Small intestine (tissue), 7 donors: ENCODE results near the gene KIRREL3. TPM values are rescaled to one million over a fixed set of nuclear protein-coding genes. Genes with fewer than 3 reads are reported as not detected.
A peak's percentile ranks its signal among the peaks of the same experiment; 100 is the strongest.

ENCODE experiments used
- DNase-seq, 2 donors: peaks; one replicate each; pipeline versions ENCODE4 v3.0.0 to v3.0.0-alpha.2; 2013
- FAIRE-seq: peaks from 2 replicates; lab custom pipeline; 2012; peaks lifted over from hg19 to GRCh38; lab: Jason Lieb, UNC
- H3K27ac ChIP-seq, 3 donors: one replicate each; pipeline ENCODE4 v1.5.1; 2013; ENCODE audit warnings: low read length in 2 of 3, mild to moderate bottlenecking in 2 of 3, control low read depth in 1 of 3, inconsistent platforms in 1 of 3, low read depth in 1 of 3, moderate library complexity in 1 of 3
- H3K27me3 ChIP-seq, 3 donors: one replicate each; pipeline ENCODE4 v1.6.1; 2013; ENCODE audit warnings: low read length in 3 of 3, inconsistent platforms in 1 of 3; ENCODE audit not compliant: control insufficient read depth in 3 of 3, insufficient read depth in 3 of 3
- H3K36me3 ChIP-seq, 3 donors: one replicate each; pipeline ENCODE4 v1.6.1; 2013; ENCODE audit warnings: low read length in 3 of 3, inconsistent platforms in 1 of 3, low read depth in 1 of 3, mild to moderate bottlenecking in 1 of 3, moderate library complexity in 1 of 3; ENCODE audit not compliant: control insufficient read depth in 3 of 3, insufficient read depth in 2 of 3
- H3K4me1 ChIP-seq, 3 donors: one replicate each; pipeline ENCODE4 v1.6.1; 2013; ENCODE audit warnings: low read length in 2 of 3, inconsistent platforms in 1 of 3, low read depth in 1 of 3, mild to moderate bottlenecking in 1 of 3, moderate library complexity in 1 of 3; ENCODE audit not compliant: control insufficient read depth in 3 of 3, insufficient read depth in 2 of 3
- H3K4me3 ChIP-seq, 3 donors: one replicate each; pipeline ENCODE4 v1.5.1; 2013; ENCODE audit warnings: low read length in 3 of 3, control low read depth in 1 of 3, inconsistent platforms in 1 of 3, low read depth in 1 of 3, mild to moderate bottlenecking in 1 of 3, moderate library complexity in 1 of 3
- H3K9me3 ChIP-seq, 2 donors: one replicate each; pipeline ENCODE4 v1.6.1; 2013; ENCODE audit warnings: low read depth in 1 of 2, low read length in 1 of 2; ENCODE audit not compliant: control insufficient read depth in 2 of 2, insufficient read depth in 1 of 2
- WGBS, 3 donors: extraction: QIAGEN DNeasy Blood & Tissue Kit; methylation state at CpG; one replicate each; pipeline ENCODE4 v1.1.7; 2013; 5-methylcytosine and 5-hydroxymethylcytosine counted together
- polyA plus RNA-seq, 4 donors: library from polyadenylated mRNA; stranded (reverse) in 3 of 4; unstranded in 1 of 4; fragments of 200-250 nt in 3 of 4; fragments of 120-200 nt in 1 of 4; gene quantifications; one replicate each; pipeline versions ENCODE4 v1.2.1 to v1.2.3, GENCODE V29; 2013
- donor health status: healthy with polysubstance abuse.
- donor health status: control.
- donor health status: control.
- donor health status: Bipolar disorder and iron deficiency.
- donor health status: healthy.

Gene KIRREL3
- polyA plus RNA-seq, 4 donors, result 0.18 to 0.61 TPM; not detected in 2

- DNase-seq (no peak), FAIRE-seq (no peak)
- no peaks in the 10 kb centered on the region for H3K9me3 ChIP-seq
- peaks cover 0 to 2% (median 0%) of the 10 kb centered on the region in 3 donors for H3K27me3 ChIP-seq
- WGBS, 3 donors, result 33 to 65% (median 45%) methylated on average over 4 of the region's 4 CpGs
- H3K27ac ChIP-seq, result no peak overlapping the region
- H3K36me3 ChIP-seq, result no peaks in the 10 kb centered on the region
- no peak overlapping the region for H3K4me3 ChIP-seq
- no peaks in the 10 kb centered on the region for H3K4me1 ChIP-seq
Observed at GRCh38 chr11:126560221-126560620, 440.3 kb downstream of the KIRREL3 start.

- no peak overlapping the region for H3K27ac ChIP-seq
- no peaks in the 10 kb centered on the region for H3K36me3 ChIP-seq
- no peak overlapping the region for H3K4me3 ChIP-seq
- no peaks in the 10 kb centered on the region for H3K4me1 ChIP-seq
- no peak for DNase-seq
- WGBS, 3 donors, result 55 to 69% (median 60%) methylated on average over 20 of the region's 20 CpGs
- H3K9me3 ChIP-seq, result no peaks in the 10 kb centered on the region
- no peak for FAIRE-seq
- H3K27me3 ChIP-seq, result peaks cover 0 to 12% (median 0%) of the 10 kb centered on the region in 3 donors
Observed at GRCh38 chr11:126548581-126549550, 451.7 kb downstream of the KIRREL3 start.

GRCh38 chr11:126547691-126548090 lies 452.9 kb downstream of the KIRREL3 start:
- Histone ChIP-seq H3K27ac (no peak overlapping the region), H3K27me3 (peaks cover 0 to 18% (median 0%) of the 10 kb centered on the region in 3 donors), H3K4me3 (no peak overlapping the region), H3K4me1 (no peaks in the 10 kb centered on the region), H3K9me3 (no peaks in the 10 kb centered on the region), H3K36me3 (no peaks in the 10 kb centered on the region)
- DNase-seq (no peak), FAIRE-seq (no peak)
- WGBS, 3 donors, result 62 to 82% (median 72%) methylated on average over 9 of the region's 9 CpGs

- DNase-seq, result no peak
- Histone ChIP-seq H3K27ac (no peak overlapping the region), H3K9me3 (no peaks in the 10 kb centered on the region), H3K36me3 (no peaks in the 10 kb centered on the region), H3K4me1 (no peaks in the 10 kb centered on the region), H3K27me3 (peaks cover 0 to 18% (median 0%) of the 10 kb centered on the region in 3 donors), H3K4me3 (no peak overlapping the region)
- no peak for FAIRE-seq
- WGBS, 3 donors, result 80 to 83% (median 82%) methylated on average over 9 of the region's 9 CpGs
Observed at GRCh38 chr11:126547161-126547560, 453.4 kb downstream of the KIRREL3 start.

GRCh38 chr11:126546694-126547093 lies 453.9 kb downstream of the KIRREL3 start:
- H3K36me3 ChIP-seq, result no peaks in the 10 kb centered on the region
- no peaks in the 10 kb centered on the region for H3K4me1 ChIP-seq
- no peak for DNase-seq
- H3K27me3 ChIP-seq, result peaks cover 0 to 18% (median 0%) of the 10 kb centered on the region in 3 donors
- H3K9me3 ChIP-seq, result no peaks in the 10 kb centered on the region
- no peak overlapping the region for H3K4me3 ChIP-seq
- FAIRE-seq, result no peak
- 70 to 84% (median 81%) methylated on average over 5 of the region's 5 CpGs for WGBS, 3 donors
- no peak overlapping the region for H3K27ac ChIP-seq

GRCh38 chr11:126546191-126546590 lies 454.4 kb downstream of the KIRREL3 start:
- no peak for FAIRE-seq
- no peaks in the 10 kb centered on the region for H3K36me3 ChIP-seq
- DNase-seq, result no peak
- no peaks in the 10 kb centered on the region for H3K9me3 ChIP-seq
- H3K27ac ChIP-seq, result no peak overlapping the region
- H3K4me1 ChIP-seq, result no peaks in the 10 kb centered on the region
- H3K4me3 ChIP-seq, result no peak overlapping the region
- 88 to 100% (median 89%) methylated on average over 2 of the region's 2 CpGs for WGBS, 3 donors
- H3K27me3 ChIP-seq, result peaks cover 0 to 18% (median 0%) of the 10 kb centered on the region in 3 donors

GRCh38 chr11:126545057-126545555 lies 455.5 kb downstream of the KIRREL3 start:
- Histone ChIP-seq H3K9me3 (no peaks in the 10 kb centered on the region), H3K27ac (no peak overlapping the region), H3K27me3 (peaks cover 0 to 18% (median 0%) of the 10 kb centered on the region in 3 donors), H3K4me1 (no peaks in the 10 kb centered on the region), H3K36me3 (no peaks in the 10 kb centered on the region), H3K4me3 (no peak overlapping the region)
- 53 to 74% (median 63%) methylated on average over 8 of the region's 8 CpGs for WGBS, 3 donors
- FAIRE-seq (no peak), DNase-seq (no peak)

GRCh38 chr11:126544108-126545056 lies 456.2 kb downstream of the KIRREL3 start:
- 24 to 27% (median 26%) methylated on average over 15 of the region's 15 CpGs for WGBS, 3 donors
- DNase-seq, result peak in 1 of 2 donors; percentile 2

More at GRCh38 chr11:126544108-126545056, 456.2 kb downstream of the KIRREL3 start:
- H3K27ac ChIP-seq, result no peak overlapping the region
- H3K4me3 ChIP-seq, result no peak overlapping the region
- H3K9me3 ChIP-seq, result no peaks in the 10 kb centered on the region
- no peaks in the 10 kb centered on the region for H3K4me1 ChIP-seq
- H3K36me3 ChIP-seq, result no peaks in the 10 kb centered on the region
- FAIRE-seq, result no peak
- peaks cover 0 to 15% (median 0%) of the 10 kb centered on the region in 3 donors for H3K27me3 ChIP-seq
